Thymus (tissue), 11 donors: ENCODE data around the gene GNG7. TPM values are rescaled to one million over a fixed set of nuclear protein-coding genes. Genes with fewer than 3 reads are reported as not detected.
"Not testable (repeated sequence)": the region's sequence is repeated elsewhere in the genome, so short reads cannot be mapped to it uniquely, and the experiment has no call there.

Experiments
- DNase-seq, 9 donors: peaks; one replicate each; pipeline ENCODE4 v3.0.0-alpha.2; 2013; ENCODE audit warnings: low spot score in 9 of 9, low read depth in 6 of 9, missing footprints in 1 of 9
- H3K27ac ChIP-seq, 2 donors: one replicate each; pipeline ENCODE4 v1.5.1; 2013; ENCODE audit warnings: control low read depth in 1 of 2, low read depth in 1 of 2, low read length in 1 of 2, mild to moderate bottlenecking in 1 of 2, moderate library complexity in 1 of 2
- H3K27me3 ChIP-seq, 2 donors: one replicate each; pipeline ENCODE4 v1.5.1; 2013; ENCODE audit warnings: low read length in 1 of 2; ENCODE audit not compliant: control insufficient read depth in 2 of 2, insufficient read depth in 1 of 2
- H3K36me3 ChIP-seq, 2 donors: one replicate each; pipeline ENCODE4 v1.5.1; 2013; ENCODE audit warnings: low read length in 1 of 2, mild to moderate bottlenecking in 1 of 2, moderate library complexity in 1 of 2; ENCODE audit not compliant: control insufficient read depth in 2 of 2, insufficient read depth in 2 of 2
- H3K4me1 ChIP-seq, 2 donors: one replicate each; pipeline ENCODE4 v1.5.1; 2013; ENCODE audit warnings: low read length in 2 of 2; ENCODE audit not compliant: control insufficient read depth in 2 of 2, insufficient read depth in 2 of 2
- H3K4me3 ChIP-seq, 2 donors: one replicate each; pipeline ENCODE4 v1.5.1; 2013; ENCODE audit warnings: low read length in 2 of 2, control low read depth in 1 of 2, mild to moderate bottlenecking in 1 of 2
- H3K9me3 ChIP-seq, 2 donors: one replicate each; pipeline ENCODE4 v1.5.1; 2013; ENCODE audit warnings: low read length in 1 of 2, mild to moderate bottlenecking in 1 of 2; ENCODE audit not compliant: control insufficient read depth in 2 of 2, insufficient read depth in 1 of 2
- WGBS: extraction: QIAGEN DNeasy Blood & Tissue Kit; methylation state at CpG from one replicate; pipeline ENCODE4 v1.1.7; 2013; 5-methylcytosine and 5-hydroxymethylcytosine counted together
- polyA plus RNA-seq: library from polyadenylated mRNA; stranded (reverse); fragments of 200-250 nt; gene quantifications from one replicate; pipeline ENCODE4 v1.2.3, GENCODE V29; 2013
- total RNA-seq: library from RNA; stranded (reverse); fragments of 120-200 nt; gene quantifications from one replicate; pipeline ENCODE4 v1.2.4, GENCODE V29; 2013
- donor health status: healthy.

GNG7 gene
- total and polyA plus RNA-seq, 2 donors, result 0.71 to 4.2 TPM

DNA sequence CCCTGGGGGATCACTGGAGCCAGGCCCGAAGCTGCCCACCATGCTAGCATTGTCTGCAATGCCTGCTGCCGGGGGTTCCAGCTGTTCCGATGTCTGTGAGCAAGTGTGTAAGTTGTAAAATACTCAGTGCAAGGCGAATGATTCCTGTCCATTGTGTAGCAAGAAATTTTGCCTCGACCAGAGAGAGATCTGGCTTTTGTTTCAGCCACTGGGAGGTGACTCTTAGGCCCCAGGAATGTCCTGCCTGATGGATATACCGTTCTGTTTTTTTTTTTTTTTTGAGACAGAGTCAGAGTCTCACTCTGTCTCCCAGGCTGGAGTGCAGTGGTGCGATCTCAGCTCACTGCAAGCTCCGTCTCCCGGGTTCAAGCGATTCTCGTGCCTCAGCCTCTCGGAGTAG, 233.9 kb downstream of the GNG7 start:
- DNase-seq, result no peak
- Histone ChIP-seq H3K27me3 (no peaks in the 10 kb centered on the region), H3K4me1 (peaks cover 7 to 16% of the 10 kb centered on the region in 2 donors), H3K27ac (no peak overlapping the region), H3K36me3 (no peaks in the 10 kb centered on the region), H3K4me3 (no peak overlapping the region), H3K9me3 (no peaks in the 10 kb centered on the region)
- WGBS, result 91% methylated on average over 12 of the region's 12 CpGs

DNA sequence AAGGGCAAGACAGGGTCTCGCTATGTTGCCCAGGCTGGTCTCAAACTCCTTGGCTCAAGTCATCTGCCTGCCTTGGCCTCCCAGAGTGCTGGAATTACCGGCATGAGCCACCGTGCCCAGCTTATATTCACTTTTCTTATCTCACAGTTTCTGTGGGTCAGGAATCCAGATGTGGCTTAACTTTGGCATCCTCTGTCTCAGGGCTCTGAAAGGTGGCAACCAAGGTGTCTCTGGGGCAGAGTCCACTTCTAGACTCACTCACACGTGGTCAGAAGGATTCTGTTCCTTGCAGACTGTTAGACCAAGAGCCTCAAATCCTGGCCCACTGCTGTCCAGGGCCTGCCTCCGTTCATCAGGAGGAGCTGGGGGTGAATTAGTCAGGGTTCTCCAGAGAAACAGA, 238.1 kb downstream of the GNG7 start:
- H3K4me1 ChIP-seq, result peaks cover 14 to 33% of the 10 kb centered on the region in 2 donors
- no peak overlapping the region for H3K27ac ChIP-seq
- no peak overlapping the region for H3K4me3 ChIP-seq
- WGBS, result 94% methylated on average over 5 of the region's 5 CpGs
- H3K27me3 ChIP-seq, result peaks cover 0 to 16% of the 10 kb centered on the region in 2 donors
- H3K36me3 ChIP-seq, result peaks cover 0 to 3% of the 10 kb centered on the region in 2 donors
- H3K9me3 ChIP-seq, result peaks cover 0 to 4% of the 10 kb centered on the region in 2 donors
- no peak for DNase-seq

- 98% methylated on average over 5 of the region's 5 CpGs for WGBS
- H3K27ac ChIP-seq, result not testable (repeated sequence)
These were observed 238.8 kb downstream of the GNG7 start for GRCh38 chr19:2463694-2464093.

DNA sequence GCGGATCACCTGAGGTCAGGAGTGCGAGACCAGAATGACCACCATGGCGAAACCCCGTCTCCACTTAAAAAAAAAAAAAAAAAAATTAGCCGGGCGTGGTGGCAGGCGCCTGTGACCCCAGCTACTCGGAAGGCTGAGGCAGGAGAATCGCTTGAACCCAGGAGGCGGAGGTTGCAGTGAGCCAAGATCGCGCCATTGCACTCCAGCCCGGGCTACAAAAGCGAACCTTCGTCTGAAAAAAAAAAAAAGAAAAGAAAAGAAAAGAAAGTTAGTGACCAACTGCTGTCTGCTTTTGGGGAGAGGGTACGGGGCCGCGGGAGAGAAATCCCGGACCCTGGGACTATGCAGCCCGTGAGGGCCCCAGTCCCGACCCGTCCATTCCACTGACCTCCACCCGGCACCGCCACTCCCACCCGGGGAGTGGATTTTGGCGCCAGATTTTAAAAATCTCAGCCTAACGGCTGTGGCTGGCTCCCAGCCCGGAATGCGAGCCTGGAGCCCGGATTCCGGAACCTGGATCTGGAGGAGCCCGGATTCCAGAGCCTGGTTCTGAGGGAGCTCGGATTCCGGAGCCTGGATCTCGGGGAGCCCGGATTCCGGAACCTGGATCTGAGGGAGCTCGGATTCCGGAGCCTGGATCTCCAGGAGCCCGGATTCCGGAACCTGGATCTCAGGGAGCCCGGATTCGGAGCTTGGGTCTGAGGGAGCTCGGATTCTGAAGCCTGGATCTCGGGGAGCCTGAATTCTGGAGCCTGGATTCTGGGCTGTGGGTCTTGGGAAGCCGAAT, 239.7 kb downstream of the GNG7 start:
- peak overlapping the region; percentile 55 to 73 for H3K4me3 ChIP-seq
- H3K9me3 ChIP-seq, result peaks cover 0 to 4% of the 10 kb centered on the region in 2 donors
- H3K4me1 ChIP-seq, result peaks cover 11 to 23% of the 10 kb centered on the region in 2 donors
- DNase-seq, result peak in 1 of 9 donors; percentile 24
- peaks cover 0 to 16% of the 10 kb centered on the region in 2 donors for H3K27me3 ChIP-seq
- 59% methylated on average over 46 of the region's 46 CpGs for WGBS
- H3K36me3 ChIP-seq, result peaks cover 0 to 3% of the 10 kb centered on the region in 2 donors
- H3K27ac ChIP-seq, result no peak overlapping the region

More at GRCh38 chr19:2463694-2464093, 238.8 kb downstream of the GNG7 start:
- DNase-seq, H3K36me3 ChIP-seq, H3K4me3 ChIP-seq, H3K9me3 ChIP-seq: not testable (repeated sequence)
- Histone ChIP-seq H3K4me1 (peaks cover 11 to 26% of the 10 kb centered on the region in 2 donors), H3K27me3 (peaks cover 0 to 16% of the 10 kb centered on the region in 2 donors)

DNA sequence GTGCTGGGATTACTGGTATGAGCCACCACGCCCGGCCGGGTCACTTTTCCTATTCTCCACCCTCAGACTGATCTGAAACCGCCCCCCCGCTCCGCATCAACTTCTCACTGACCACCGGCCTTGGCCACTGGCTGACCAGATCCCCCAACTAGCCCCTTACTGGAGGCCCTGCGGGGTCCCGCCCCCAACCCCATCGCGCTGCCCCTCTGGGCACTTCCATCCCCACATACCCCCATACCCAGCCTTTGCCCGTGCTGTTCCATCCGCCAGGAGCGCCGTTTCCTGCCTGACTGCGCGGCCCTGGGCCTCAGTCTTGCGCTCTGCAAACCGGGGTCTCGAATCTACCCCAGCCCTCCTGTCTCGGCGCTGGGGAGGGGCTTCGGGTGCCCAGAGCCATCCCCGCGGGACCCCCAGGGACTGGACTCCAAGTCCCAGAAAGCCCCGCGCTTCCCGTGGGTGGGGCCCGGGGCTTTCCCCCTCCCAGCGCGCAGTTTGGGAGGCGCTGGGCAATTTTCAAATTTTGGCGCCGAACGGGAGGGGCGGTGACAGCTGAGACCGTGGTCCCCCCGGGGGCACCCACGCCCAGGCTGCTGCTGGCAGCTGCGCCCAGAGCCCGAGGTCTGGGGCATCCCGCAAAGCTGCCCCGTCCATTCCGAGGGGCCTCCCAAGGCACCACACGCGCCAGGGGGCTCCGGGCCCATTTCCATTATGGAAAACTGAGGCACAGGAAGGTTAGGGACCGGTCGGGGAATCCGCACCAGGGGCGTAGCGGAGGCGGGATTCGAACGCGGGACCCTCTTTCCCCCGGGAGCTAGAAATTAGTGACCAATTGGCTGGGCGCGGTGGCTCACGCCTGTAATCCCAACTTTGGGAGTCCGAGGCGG, 240.5 kb downstream of the GNG7 start:
- Histone ChIP-seq H3K27me3 (peaks cover 0 to 16% of the 10 kb centered on the region in 2 donors), H3K36me3 (peaks cover 0 to 3% of the 10 kb centered on the region in 2 donors), H3K4me3 (peak overlapping the region; percentile 55 to 73), H3K27ac (no peak overlapping the region), H3K9me3 (peaks cover 0 to 4% of the 10 kb centered on the region in 2 donors), H3K4me1 (peaks cover 11 to 29% of the 10 kb centered on the region in 2 donors)
- peak in 3 of 9 donors; percentile 63 to 82 (median 67) for DNase-seq
- 6% methylated on average over 62 of the region's 62 CpGs for WGBS

Other genes with a start within 250 kb of the GNG7 start
- 45.8 TPM for gene LMNB2, start 245.7 kb downstream of the GNG7 start, total RNA-seq
- 13.8 TPM for gene LMNB2, start 245.7 kb downstream of the GNG7 start, polyA plus RNA-seq
- gene GADD45B, start 226.6 kb downstream of the GNG7 start, total RNA-seq, result 75.9 TPM
- gene GADD45B, start 226.6 kb downstream of the GNG7 start, polyA plus RNA-seq, result 161 TPM
- gene DIRAS1, start 18.7 kb upstream of the GNG7 start, total RNA-seq, result 0.05 TPM
- gene DIRAS1, start 18.7 kb upstream of the GNG7 start, polyA plus RNA-seq, result 0.27 TPM
- gene SLC39A3, start 37.3 kb upstream of the GNG7 start, total RNA-seq, result 21.2 TPM
- 19.2 TPM for gene SLC39A3, start 37.3 kb upstream of the GNG7 start, polyA plus RNA-seq
- 29.4 TPM for gene SGTA, start 80.6 kb upstream of the GNG7 start, total RNA-seq
- 55.4 TPM for gene SGTA, start 80.6 kb upstream of the GNG7 start, polyA plus RNA-seq
- gene THOP1, start 82.8 kb upstream of the GNG7 start, total RNA-seq, result 62.7 TPM
- 93.9 TPM for gene THOP1, start 82.8 kb upstream of the GNG7 start, polyA plus RNA-seq
- gene ZNF554, start 117.2 kb upstream of the GNG7 start, total RNA-seq, result 4.4 TPM
- gene ZNF554, start 117.2 kb upstream of the GNG7 start, polyA plus RNA-seq, result 7.1 TPM
- gene ZNF555, start 138.8 kb upstream of the GNG7 start, total RNA-seq, result 4.2 TPM
- 4.2 TPM for gene ZNF555, start 138.8 kb upstream of the GNG7 start, polyA plus RNA-seq
- 0.33 TPM for gene ZNF556, start 164.6 kb upstream of the GNG7 start, total RNA-seq
- gene ZNF556, start 164.6 kb upstream of the GNG7 start, polyA plus RNA-seq, result 0.16 TPM
- gene ZNF57, start 198.2 kb upstream of the GNG7 start, total RNA-seq, result 3.3 TPM
- gene ZNF57, start 198.2 kb upstream of the GNG7 start, polyA plus RNA-seq, result 7.8 TPM
- 7.7 TPM for gene ZNF77, start 242.3 kb upstream of the GNG7 start, total RNA-seq
- gene ZNF77, start 242.3 kb upstream of the GNG7 start, polyA plus RNA-seq, result 4.6 TPM